ENCODE results near the gene PRR19. TPM values are rescaled to one million over a fixed set of nuclear protein-coding genes. Genes with fewer than 3 reads are reported as not detected.

PRR19 gene
- total RNA-seq, 1 experiment from 2014 or later: 1.9 TPM

DNA sequence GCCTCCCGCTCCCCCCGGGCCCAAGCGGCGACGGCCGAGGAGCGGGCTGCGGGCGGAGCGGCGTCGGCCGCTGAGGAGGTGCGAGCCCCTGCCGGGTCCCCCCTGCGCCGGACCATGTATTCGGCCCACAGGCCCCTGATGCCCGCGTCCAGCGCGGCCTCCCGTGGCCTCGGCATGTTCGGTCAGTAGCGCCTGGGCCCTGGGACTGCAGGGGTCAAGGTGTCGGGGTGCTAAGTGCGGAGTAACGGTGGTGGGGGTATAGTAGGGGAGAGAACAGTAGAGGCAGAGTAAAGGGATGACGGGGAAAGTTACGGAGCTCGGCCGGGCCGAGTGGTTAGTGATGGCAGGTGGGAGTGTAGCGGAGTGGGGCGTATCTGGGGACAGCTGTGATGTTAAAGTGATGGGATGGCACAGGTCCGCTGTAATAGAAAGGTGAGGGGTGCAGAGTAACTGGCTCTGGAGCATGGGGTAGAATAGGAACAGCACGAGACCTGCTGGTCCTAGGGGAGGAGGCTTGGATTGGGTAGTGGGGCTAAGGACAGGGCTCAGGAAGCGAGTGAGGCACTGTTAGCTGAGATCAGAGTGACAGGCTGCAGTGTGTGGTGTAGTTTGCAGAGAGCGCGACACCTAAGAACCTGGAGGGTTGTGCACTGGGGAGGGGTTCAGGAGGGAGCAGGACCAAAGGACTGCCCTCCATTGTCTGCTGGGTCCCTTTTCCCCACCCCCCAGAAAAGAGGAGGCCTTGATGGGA lies 17.2 kb upstream of the PRR19 start:
- Histone ChIP-seq H3K27me3 (no peaks in the 10 kb centered on the region), H3K4me3 (peak overlapping the region; percentile 75), H3K4me1 (peaks cover 29% of the 10 kb centered on the region), H3K27ac (no peak overlapping the region), H3K36me3 (peaks cover 18% of the 10 kb centered on the region), H3K9me3 (replicated peaks) (no peaks in the 10 kb centered on the region)
- peak; percentile 21 to 39 for DNase-seq

DNA sequence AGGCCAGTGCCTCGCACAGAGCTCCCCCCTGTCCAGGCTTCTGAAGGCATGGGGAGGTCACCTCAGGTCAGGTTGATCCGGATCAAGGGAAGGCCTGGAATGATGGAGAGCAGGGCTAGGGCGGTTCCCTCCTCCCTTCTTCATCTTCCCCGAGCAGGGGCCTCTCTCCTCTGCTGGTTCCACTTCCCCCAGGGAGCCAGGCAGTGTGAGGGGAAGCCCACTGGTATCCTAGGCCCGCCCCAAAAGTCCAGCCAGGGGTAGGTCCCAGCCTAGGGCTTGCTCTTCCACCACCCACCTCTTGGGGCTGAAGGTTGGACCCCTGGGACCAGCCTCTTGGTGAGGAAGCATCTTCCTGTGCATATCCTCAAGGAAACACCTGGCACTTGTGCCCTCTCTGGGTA lies 16.4 kb upstream of the PRR19 start:
- Histone ChIP-seq H3K27me3 (no peaks in the 10 kb centered on the region), H3K4me3 (no peak overlapping the region; the same call in 1 of the 2 replicates), H3K27ac (no peak overlapping the region), H3K4me1 (peaks cover 29% of the 10 kb centered on the region), H3K36me3 (peaks cover 21% of the 10 kb centered on the region), H3K9me3 (replicated peaks) (no peaks in the 10 kb centered on the region)
- no peak for DNase-seq

DNA sequence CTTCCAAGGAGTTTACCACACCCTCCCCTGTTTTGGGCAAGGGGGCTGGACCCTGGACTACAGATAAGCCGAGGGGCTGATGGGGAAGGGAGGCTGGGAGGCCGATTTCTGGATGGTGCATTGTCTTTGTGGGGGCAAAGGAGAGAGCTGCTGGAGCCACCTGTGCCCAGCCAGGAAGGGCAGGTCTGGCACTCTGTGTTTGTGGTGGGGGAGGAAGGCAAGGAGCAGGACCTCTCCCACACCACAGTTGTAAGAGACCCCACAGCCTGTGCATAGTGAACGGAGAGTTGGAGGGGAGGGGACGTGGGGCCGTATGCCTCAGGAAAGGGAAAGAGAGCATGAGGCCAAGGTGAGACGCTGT lies 16.0 kb upstream of the PRR19 start:
- H3K4me3 ChIP-seq: no peak overlapping the region

DNA sequence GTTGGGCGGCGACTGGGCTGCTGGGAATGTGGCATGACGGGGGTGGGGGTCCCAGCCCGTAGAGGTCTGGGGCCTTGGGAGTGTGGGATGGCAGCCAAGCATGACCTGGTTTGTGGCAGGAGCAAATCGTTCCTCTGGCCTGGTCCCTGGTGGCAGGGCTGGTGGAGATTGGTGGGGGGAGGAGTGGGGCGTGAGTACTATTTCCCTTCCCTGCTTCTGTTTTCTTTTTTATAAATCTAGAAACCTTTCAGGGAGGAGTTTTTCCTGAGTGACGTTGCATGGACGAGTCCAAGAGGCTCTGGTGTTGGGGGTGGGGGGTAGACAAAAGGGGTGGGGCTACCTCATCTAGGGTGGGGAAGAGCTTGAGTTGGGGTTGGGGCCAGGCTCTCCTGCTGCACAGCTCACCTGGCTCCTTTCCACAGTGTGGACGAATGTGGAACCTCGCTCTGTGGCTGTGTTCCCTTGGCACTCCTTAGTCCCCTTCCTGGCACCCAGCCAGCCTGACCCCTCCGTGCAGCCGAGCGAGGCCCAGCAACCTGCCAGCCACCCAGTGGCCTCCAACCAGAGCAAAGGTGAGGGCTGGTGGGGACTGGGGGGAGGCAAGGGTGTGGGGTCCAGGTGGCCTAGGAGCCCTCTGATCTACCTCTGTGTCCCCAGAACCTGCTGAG lies 15.4 kb upstream of the PRR19 start:
- Histone ChIP-seq H3K4me1 (peaks cover 25% of the 10 kb centered on the region), H3K9me3 (replicated peaks) (no peaks in the 10 kb centered on the region), H3K27me3 (no peaks in the 10 kb centered on the region), H3K27ac (no peak overlapping the region), H3K36me3 (peaks cover 31% of the 10 kb centered on the region), H3K4me3 (no peak overlapping the region)
- no peak for DNase-seq

More for the DNA sequence above, 16.0 kb upstream of the PRR19 start:
- peaks cover 26% of the 10 kb centered on the region for H3K36me3 ChIP-seq
- no peaks in the 10 kb centered on the region for H3K27me3 ChIP-seq
- peaks cover 29% of the 10 kb centered on the region for H3K4me1 ChIP-seq
- H3K27ac ChIP-seq: no peak overlapping the region
- H3K9me3 ChIP-seq (replicated peaks): no peaks in the 10 kb centered on the region
- DNase-seq: no peak

DNA sequence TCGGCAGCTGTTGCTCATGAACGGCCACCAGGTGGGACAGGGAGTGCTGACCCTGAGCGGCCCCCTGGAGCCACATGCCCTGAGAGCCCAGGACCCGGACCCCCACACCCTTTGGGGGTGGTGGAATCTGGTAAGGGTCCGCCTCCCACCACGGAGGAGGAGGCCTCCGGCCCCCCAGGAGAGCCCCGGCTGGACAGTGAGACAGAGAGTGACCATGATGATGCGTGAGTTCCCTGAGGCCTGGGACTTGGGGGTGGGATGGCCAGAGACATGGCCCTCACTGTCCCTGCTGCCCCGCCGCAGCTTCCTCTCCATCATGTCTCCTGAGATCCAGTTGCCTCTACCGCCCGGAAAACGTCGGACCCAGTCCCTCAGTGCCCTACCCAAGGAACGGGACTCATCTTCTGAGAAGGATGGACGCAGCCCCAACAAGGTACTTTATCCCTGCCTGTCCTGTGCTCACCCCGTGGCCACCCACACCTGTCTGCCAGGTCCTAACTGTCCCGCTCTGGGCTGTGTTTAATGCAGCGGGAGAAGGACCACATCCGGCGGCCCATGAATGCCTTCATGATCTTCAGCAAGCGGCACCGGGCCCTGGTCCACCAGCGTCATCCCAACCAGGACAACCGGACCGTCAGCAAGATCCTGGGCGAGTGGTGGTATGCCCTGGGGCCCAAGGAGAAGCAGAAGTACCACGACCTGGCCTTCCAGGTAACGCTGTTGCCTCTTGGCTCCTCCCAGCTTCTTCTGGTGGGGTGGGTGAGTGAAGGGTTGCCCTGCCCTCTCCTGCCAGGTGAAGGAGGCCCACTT lies 14.7 kb upstream of the PRR19 start:
- Histone ChIP-seq H3K36me3 (peaks cover 36% of the 10 kb centered on the region), H3K9me3 (replicated peaks) (no peaks in the 10 kb centered on the region), H3K27ac (no peak overlapping the region), H3K27me3 (no peaks in the 10 kb centered on the region), H3K4me1 (peaks cover 18% of the 10 kb centered on the region), H3K4me3 (no peak overlapping the region)
- DNase-seq: no peak

DNA sequence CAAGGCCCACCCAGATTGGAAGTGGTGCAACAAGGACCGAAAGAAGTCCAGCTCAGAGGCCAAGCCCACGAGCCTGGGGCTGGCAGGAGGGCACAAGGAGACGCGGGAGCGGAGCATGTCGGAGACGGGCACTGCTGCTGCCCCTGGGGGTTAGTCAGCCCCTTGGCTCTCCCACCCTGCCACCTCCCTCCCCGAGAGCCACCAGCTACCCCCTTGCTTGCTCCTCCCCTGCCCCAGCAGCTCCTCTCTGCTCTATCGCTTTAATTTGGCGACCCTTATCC lies 14.2 kb upstream of the PRR19 start:
- H3K27me3 ChIP-seq: no peaks in the 10 kb centered on the region
- peaks cover 14% of the 10 kb centered on the region for H3K4me1 ChIP-seq
- no peak overlapping the region for H3K4me3 ChIP-seq
- no peak for DNase-seq
- H3K36me3 ChIP-seq: peaks cover 38% of the 10 kb centered on the region
- no peaks in the 10 kb centered on the region for H3K9me3 ChIP-seq (replicated peaks)
- no peak overlapping the region for H3K27ac ChIP-seq

DNA sequence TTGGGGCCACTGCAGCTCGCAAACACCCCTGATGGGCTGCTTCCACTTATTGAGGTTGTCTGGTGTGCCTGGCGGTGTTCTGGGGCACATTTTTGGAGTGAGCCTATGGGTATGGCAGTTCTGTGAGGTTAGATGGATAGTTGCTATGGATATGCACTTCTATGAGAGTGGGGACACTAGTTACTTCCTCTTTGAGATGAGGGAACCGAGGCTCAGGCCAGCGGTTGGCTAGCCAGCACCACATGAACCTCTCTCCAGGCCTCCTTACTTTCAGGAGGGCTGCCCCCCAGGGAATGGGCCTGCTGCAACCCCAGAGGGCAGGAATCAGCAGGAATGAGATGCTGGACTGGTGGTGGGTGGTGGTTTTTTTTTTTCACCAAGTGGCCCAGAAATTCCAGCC lies 13.5 kb upstream of the PRR19 start:
- peaks cover 43% of the 10 kb centered on the region for H3K36me3 ChIP-seq
- no peak for DNase-seq
- H3K4me1 ChIP-seq: peaks cover 9% of the 10 kb centered on the region; the same call in 1 of the 2 replicates
- no peak overlapping the region for H3K27ac ChIP-seq
- no peaks in the 10 kb centered on the region for H3K9me3 ChIP-seq (replicated peaks)
- no peak overlapping the region for H3K4me3 ChIP-seq
- H3K27me3 ChIP-seq: no peaks in the 10 kb centered on the region

DNA sequence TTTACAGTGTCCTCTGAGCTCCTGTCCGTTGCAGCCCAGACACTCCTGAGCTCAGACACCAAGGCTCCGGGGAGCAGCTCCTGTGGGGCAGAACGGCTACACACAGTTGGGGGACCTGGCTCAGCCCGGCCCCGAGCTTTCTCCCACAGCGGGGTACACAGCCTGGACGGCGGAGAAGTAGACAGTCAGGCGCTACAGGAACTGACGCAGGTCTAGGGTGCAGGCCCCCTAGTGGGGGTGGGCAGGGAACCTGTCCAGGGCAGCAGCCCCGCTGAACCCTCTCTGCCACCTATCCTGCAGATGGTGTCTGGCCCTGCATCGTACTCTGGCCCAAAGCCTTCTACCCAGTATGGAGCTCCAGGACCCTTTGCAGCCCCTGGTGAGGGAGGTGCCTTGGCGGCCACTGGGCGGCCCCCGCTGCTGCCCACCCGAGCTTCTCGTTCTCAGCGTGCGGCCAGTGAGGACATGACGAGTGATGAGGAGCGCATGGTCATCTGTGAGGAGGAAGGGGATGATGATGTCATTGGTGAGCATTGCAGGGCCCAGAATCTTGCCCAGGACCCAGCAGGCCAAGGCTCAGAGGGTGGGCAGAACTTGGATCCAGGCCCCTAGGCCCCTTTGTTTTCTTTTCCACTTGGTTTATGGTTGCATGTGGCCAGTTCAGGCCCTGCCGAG lies 12.9 kb upstream of the PRR19 start:
- Histone ChIP-seq H3K27me3 (no peaks in the 10 kb centered on the region), H3K27ac (no peak overlapping the region), H3K9me3 (replicated peaks) (no peaks in the 10 kb centered on the region), H3K36me3 (peaks cover 46% of the 10 kb centered on the region), H3K4me3 (no peak overlapping the region), H3K4me1 (peaks cover 9% of the 10 kb centered on the region; the same call in 1 of the 2 replicates)
- no peak for DNase-seq

DNA sequence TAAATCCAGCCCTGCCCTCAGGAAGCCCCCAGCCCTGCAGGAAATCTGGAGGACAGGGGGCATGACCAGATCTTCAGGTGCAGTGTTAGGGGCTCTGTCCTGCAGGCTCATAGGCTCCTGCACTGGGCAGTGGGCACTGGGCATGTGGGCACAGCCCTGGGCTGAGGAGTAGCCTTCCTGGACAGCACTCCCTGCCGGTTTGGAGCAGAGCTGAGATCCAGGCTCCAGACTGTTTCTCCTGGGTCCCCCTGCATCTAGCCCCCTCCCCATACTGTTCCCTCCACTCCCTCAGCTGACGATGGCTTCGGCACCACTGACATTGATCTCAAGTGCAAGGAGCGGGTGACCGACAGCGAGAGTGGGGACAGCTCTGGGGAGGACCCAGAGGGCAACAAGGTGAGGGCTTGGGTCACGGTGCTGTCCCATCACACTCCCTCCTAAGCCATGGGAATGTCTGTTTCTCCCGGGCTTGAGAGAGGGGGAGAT lies 12.3 kb upstream of the PRR19 start:
- H3K9me3 ChIP-seq (replicated peaks): no peaks in the 10 kb centered on the region
- peaks cover 51% of the 10 kb centered on the region for H3K36me3 ChIP-seq
- DNase-seq: no peak
- H3K27ac ChIP-seq: no peak overlapping the region
- peaks cover 9% of the 10 kb centered on the region; the same call in 1 of the 2 replicates for H3K4me1 ChIP-seq
- no peak overlapping the region for H3K4me3 ChIP-seq
- H3K27me3 ChIP-seq: no peaks in the 10 kb centered on the region

DNA sequence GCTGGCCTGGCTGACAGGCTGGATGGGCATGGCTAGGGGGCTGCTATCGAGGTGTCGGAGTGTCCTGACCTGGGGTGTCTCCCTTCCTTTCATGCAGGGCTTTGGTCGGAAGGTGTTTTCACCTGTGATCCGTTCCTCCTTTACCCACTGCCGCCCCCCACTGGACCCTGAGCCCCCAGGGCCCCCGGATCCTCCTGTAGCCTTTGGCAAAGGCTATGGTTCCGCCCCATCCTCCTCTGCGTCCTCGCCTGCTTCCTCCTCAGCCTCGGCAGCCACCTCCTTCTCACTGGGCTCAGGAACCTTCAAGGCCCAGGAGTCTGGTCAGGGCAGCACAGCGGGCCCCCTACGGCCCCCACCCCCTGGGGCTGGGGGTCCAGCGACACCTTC lies 11.8 kb upstream of the PRR19 start:
- H3K4me1 ChIP-seq: peaks cover 8% of the 10 kb centered on the region; the same call in 1 of the 2 replicates
- no peak for DNase-seq
- no peaks in the 10 kb centered on the region for H3K9me3 ChIP-seq (replicated peaks)
- H3K27ac ChIP-seq: no peak overlapping the region
- H3K27me3 ChIP-seq: no peaks in the 10 kb centered on the region
- H3K4me3 ChIP-seq: no peak overlapping the region
- peaks cover 51% of the 10 kb centered on the region for H3K36me3 ChIP-seq

DNA sequence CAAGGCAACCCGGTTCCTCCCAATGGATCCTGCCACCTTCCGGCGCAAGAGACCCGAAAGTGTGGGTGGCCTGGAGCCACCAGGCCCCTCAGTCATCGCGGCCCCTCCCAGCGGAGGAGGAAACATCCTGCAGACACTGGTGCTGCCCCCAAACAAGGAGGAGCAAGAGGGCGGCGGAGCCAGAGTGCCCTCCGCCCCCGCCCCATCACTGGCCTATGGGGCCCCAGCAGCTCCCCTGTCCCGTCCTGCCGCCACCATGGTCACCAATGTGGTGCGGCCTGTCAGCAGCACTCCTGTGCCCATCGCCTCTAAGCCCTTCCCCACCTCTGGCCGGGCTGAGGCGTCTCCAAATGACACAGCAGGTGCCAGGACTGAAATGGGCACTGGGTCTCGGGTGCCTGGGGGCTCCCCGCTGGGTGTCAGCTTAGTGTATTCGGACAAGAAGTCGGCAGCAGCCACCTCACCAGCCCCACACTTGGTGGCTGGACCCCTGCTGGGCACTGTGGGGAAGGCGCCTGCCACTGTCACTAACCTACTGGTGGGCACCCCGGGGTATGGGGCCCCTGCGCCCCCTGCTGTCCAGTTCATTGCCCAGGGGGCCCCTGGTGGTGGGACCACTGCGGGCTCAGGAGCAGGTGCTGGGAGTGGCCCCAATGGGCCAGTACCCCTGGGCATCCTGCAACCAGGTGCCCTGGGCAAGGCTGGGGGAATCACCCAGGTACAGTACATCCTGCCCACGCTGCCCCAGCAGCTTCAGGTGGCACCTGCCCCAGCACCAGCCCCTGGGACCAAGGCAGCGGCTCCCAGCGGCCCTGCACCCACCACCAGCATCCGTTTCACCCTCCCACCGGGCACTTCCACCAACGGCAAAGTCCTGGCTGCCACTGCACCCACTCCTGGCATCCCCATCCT lies 11.2 kb upstream of the PRR19 start:
- no peaks in the 10 kb centered on the region for H3K9me3 ChIP-seq (replicated peaks)
- no peak overlapping the region for H3K4me3 ChIP-seq
- H3K27ac ChIP-seq: no peak overlapping the region
- DNase-seq: peak; percentile 51 to 52
- H3K4me1 ChIP-seq: peaks cover 2% of the 10 kb centered on the region; the same call in 1 of the 2 replicates
- no peaks in the 10 kb centered on the region for H3K27me3 ChIP-seq
- peaks cover 51% of the 10 kb centered on the region for H3K36me3 ChIP-seq

DNA sequence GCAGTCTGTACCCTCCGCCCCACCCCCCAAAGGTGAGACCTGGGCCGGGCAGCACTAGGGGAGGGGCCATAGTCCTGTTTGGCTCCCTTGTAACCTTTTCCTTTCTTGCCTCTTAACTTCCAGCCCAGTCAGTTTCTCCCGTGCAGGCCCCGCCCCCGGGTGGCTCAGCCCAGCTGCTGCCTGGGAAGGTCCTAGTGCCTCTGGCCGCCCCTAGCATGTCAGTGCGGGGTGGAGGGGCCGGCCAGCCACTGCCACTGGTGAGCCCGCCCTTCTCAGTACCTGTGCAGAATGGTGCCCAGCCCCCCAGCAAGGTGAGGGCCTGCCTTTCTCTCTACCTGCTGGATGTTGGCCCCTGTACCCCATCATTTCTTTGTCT lies 10.5 kb upstream of the PRR19 start:
- H3K9me3 ChIP-seq (replicated peaks): no peaks in the 10 kb centered on the region
- no peaks in the 10 kb centered on the region for H3K27me3 ChIP-seq
- H3K27ac ChIP-seq: no peak overlapping the region
- no peaks in the 10 kb centered on the region for H3K4me1 ChIP-seq
- H3K36me3 ChIP-seq: peaks cover 51% of the 10 kb centered on the region
- H3K4me3 ChIP-seq: no peak overlapping the region
- no peak for DNase-seq

DNA sequence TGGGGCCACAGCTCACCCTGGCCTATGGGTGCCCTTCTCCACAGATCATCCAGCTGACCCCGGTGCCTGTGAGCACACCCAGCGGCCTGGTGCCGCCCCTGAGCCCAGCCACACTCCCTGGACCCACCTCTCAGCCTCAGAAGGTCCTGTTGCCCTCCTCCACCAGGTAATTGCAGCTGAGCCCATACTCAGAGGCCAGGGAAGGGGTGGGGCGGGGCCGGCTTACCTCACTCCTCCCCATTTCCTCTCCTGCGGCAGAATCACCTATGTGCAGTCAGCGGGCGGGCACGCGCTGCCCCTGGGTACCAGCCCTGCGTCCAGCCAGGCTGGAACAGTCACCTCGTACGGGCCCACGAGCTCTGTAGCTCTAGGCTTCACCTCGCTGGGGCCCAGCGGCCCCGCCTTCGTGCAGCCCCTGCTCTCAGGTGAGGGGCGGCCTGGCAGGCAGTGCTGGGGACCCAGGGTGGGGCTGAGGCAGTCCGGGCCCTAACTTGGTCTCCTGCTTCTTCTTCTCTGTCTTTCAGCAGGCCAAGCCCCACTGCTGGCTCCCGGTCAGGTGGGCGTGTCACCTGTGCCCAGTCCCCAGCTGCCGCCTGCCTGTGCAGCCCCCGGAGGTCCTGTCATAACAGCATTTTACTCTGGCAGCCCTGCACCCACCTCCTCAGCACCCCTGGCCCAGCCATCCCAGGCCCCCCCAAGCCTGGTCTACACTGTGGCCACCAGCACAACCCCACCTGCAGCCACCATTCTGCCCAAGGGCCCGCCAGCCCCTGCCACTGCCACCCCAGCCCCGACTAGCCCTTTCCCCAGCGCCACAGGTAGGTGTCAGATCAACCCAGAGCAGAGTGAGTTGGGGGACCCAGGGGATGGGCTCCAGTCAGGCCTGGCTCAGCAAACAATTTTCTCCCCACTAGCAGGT lies 9.6 kb upstream of the PRR19 start:
- H3K4me3 ChIP-seq: no peak overlapping the region
- H3K9me3 ChIP-seq (replicated peaks): no peaks in the 10 kb centered on the region
- no peaks in the 10 kb centered on the region for H3K27me3 ChIP-seq
- H3K36me3 ChIP-seq: peaks cover 46% of the 10 kb centered on the region
- H3K4me1 ChIP-seq: no peaks in the 10 kb centered on the region
- DNase-seq: no peak
- no peak overlapping the region for H3K27ac ChIP-seq
